Liver (tissue), 9 donors: Measurements from ENCODE around the gene PFKFB3. TPM values are rescaled to one million over a fixed set of nuclear protein-coding genes. Genes with fewer than 3 reads are reported as not detected.

Experiments
- DNase-seq: peaks from one replicate; pipeline ENCODE4 v3.0.0-alpha.2; 2017; ENCODE audit warnings: low spot score
- H3K27ac ChIP-seq, 2 donors: one replicate each; pipeline ENCODE4 v1.7.0; 2013; ENCODE audit warnings: inconsistent platforms in 2 of 2, low read length in 2 of 2, control low read depth in 1 of 2, low read depth in 1 of 2, mild to moderate bottlenecking in 1 of 2
- H3K27me3 ChIP-seq, 4 donors: one replicate each; pipeline versions ENCODE4 v1.6.1 to v1.7.0; 2013; ENCODE audit warnings: low read length in 3 of 4, inconsistent platforms in 1 of 4, mild to moderate bottlenecking in 1 of 4, moderate library complexity in 1 of 4; ENCODE audit not compliant: control insufficient read depth in 4 of 4, insufficient read depth in 4 of 4
- H3K36me3 ChIP-seq, 4 donors: one replicate each; pipeline versions ENCODE4 v1.6.1 to v1.7.0; 2013; ENCODE audit warnings: low read length in 3 of 4, mild to moderate bottlenecking in 3 of 4, low read depth in 1 of 4, moderate library complexity in 1 of 4; ENCODE audit not compliant: control insufficient read depth in 4 of 4, insufficient read depth in 3 of 4
- H3K4me1 ChIP-seq, 4 donors: one replicate each; pipeline versions ENCODE4 v1.6.1 to v1.7.0; 2013; ENCODE audit warnings: low read length in 3 of 4, mild to moderate bottlenecking in 3 of 4, moderate library complexity in 1 of 4; ENCODE audit not compliant: control insufficient read depth in 4 of 4, insufficient read depth in 4 of 4
- H3K4me3 ChIP-seq, 3 donors: one replicate each; pipeline versions ENCODE4 v1.6.1 to v1.7.0; 2013; ENCODE audit warnings: low read length in 3 of 3, control low read depth in 1 of 3, low read depth in 1 of 3, mild to moderate bottlenecking in 1 of 3
- H3K9ac ChIP-seq, 2 donors: one replicate each; pipeline ENCODE4 v1.7.0; 2013; ENCODE audit warnings: low read length in 2 of 2, mild to moderate bottlenecking in 2 of 2, moderate library complexity in 2 of 2, control low read depth in 1 of 2, low read depth in 1 of 2
- H3K9me3 ChIP-seq, 4 donors: one replicate each; pipeline versions ENCODE4 v1.6.1 to v1.7.0; 2013; ENCODE audit warnings: low read length in 3 of 4; ENCODE audit not compliant: control insufficient read depth in 4 of 4
- EGR1 ChIP-seq, 2 donors: IDR thresholded peaks; 2 replicates each; pipeline ENCODE4 v1.6.1; 2016 to 2018; ENCODE audit warnings: antibody characterized with exemption in 2 of 2, low read depth in 2 of 2
- FOXA1 ChIP-seq: IDR thresholded peaks from 2 replicates; pipeline ENCODE4 v1.6.1; 2016; ENCODE audit warnings: antibody characterized with exemption
- GABPA ChIP-seq, 2 donors: IDR thresholded peaks in 1 of 2; conservative IDR thresholded peaks in 1 of 2; 2 replicates each; pipeline ENCODE4 v1.6.1; 2016; ENCODE audit warnings: antibody characterized with exemption in 2 of 2, mild to moderate bottlenecking in 1 of 2, moderate library complexity in 1 of 2
- HNF4A ChIP-seq, 2 donors: conservative IDR thresholded peaks; 2 replicates each; pipeline ENCODE4 v1.6.1; 2016; ENCODE audit warnings: antibody characterized with exemption in 2 of 2, mild to moderate bottlenecking in 2 of 2
- HNF4G ChIP-seq: IDR thresholded peaks from 2 replicates; pipeline ENCODE4 v1.6.1; 2016; ENCODE audit warnings: antibody characterized with exemption
- JUND ChIP-seq, 2 donors: IDR thresholded peaks; 2 replicates each; pipeline ENCODE4 v1.6.1; 2016; ENCODE audit warnings: antibody characterized with exemption in 2 of 2
- NR2F2 ChIP-seq: IDR thresholded peaks from 2 replicates; pipeline ENCODE4 v1.6.1; 2016; ENCODE audit warnings: antibody characterized with exemption
- RAD21 ChIP-seq, 2 donors: IDR thresholded peaks; 2 replicates each; pipeline ENCODE4 v1.6.1; 2016; ENCODE audit warnings: antibody characterized with exemption in 2 of 2, mild to moderate bottlenecking in 2 of 2
- RXRA ChIP-seq, 2 donors: IDR thresholded peaks; 2 replicates each; pipeline ENCODE4 v1.6.1; 2017 to 2018; ENCODE audit warnings: antibody characterized with exemption in 2 of 2, mild to moderate bottlenecking in 1 of 2
- SP1 ChIP-seq: IDR thresholded peaks from 2 replicates; pipeline ENCODE4 v1.6.1; 2018; ENCODE audit warnings: antibody characterized with exemption, mild to moderate bottlenecking
- TAF1 ChIP-seq: conservative IDR thresholded peaks from 2 replicates; pipeline ENCODE4 v1.6.1; 2016; ENCODE audit warnings: antibody characterized with exemption, mild to moderate bottlenecking
- YY1 ChIP-seq: IDR thresholded peaks from 2 replicates; pipeline ENCODE4 v1.6.1; 2016; ENCODE audit warnings: antibody characterized with exemption, mild to moderate bottlenecking
- WGBS: extraction: QIAGEN DNeasy Blood & Tissue Kit; methylation state at CpG from one replicate; pipeline ENCODE4 v1.1.7; 2013; 5-methylcytosine and 5-hydroxymethylcytosine counted together
- polyA plus RNA-seq, 2 donors: library from polyadenylated mRNA; stranded (reverse) in 1 of 2; unstranded in 1 of 2; fragments of 200-250 nt in 1 of 2; fragments of >200 nt in 1 of 2; fragmentation: Nextera tagmentation in 1 of 2; extraction: Ambion mirVana in 1 of 2; gene quantifications; one replicate each; pipeline versions ENCODE4 v1.2.1 to v1.2.3, GENCODE V29; 2013 to 2015
- total RNA-seq, 2 donors: library from RNA; depleted of rRNA; stranded (reverse); fragments of >200 nt; gene quantifications; one replicate each; pipeline ENCODE4 v1.2.3, GENCODE V29; 2014
- TF ChIP-seq, protein P1 (sequence below): fragments of 150-350 bp; IDR thresholded peaks from 2 replicates; pipeline ENCODE4 v1.5.1; 2017; ENCODE audit warnings: improper control_type of control experiment, low read depth, low read length; ENCODE audit not compliant: missing input control
- TF ChIP-seq, protein P2 (sequence below): IDR thresholded peaks from 2 replicates; pipeline ENCODE4 v1.6.1; 2016; ENCODE audit warnings: antibody characterized with exemption, mild to moderate bottlenecking
- TF ChIP-seq, protein P3 (sequence below): IDR thresholded peaks from 2 replicates; pipeline ENCODE4 v1.6.1; 2016; ENCODE audit warnings: antibody characterized with exemption
- TF ChIP-seq, protein P4 (sequence below): IDR thresholded peaks from 2 replicates; pipeline ENCODE4 v1.6.1; 2016; ENCODE audit warnings: antibody characterized with exemption
- TF ChIP-seq, protein P5 (sequence below): IDR thresholded peaks from 2 replicates; pipeline ENCODE4 v1.6.1; 2016; ENCODE audit warnings: antibody characterized with exemption
- donor health status: healthy.
- donor health status: healthy.
- donor health status: healthy.
- donor health status: healthy.
- donor health status: healthy.

Gene PFKFB3
- total and polyA plus RNA-seq, 4 donors = 1.6 to 9.1 (median 5.8) TPM

DNA sequence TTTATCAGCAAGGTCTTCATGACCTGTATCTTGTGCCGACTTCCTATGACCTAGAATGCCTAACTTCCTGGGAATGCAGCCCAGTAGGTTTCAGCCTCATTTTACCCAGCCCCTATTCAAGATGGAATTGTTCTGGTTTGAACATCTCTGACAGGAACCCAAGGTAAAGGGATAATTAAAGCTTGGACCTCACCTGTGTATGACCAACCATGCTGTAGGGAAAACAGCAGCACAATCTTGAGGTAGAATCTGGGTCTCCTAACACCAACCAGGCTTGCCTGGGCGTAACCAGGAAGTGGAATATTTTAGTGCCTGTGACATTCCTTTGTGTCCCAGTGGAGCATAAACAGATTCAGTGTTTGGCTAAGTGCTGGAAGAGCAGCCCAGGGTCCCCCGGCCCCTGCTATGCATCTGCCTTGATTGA, 94.1 kb downstream of the PFKFB3 start:
- 75% methylated on average over 3 of the region's 3 CpGs for WGBS
- no peaks in the 10 kb centered on the region for H3K9me3 ChIP-seq
- TF ChIP-seq JUND (IDR thresholded peaks at IDR 0.05) = no peak
- TF ChIP-seq, protein P1, sequence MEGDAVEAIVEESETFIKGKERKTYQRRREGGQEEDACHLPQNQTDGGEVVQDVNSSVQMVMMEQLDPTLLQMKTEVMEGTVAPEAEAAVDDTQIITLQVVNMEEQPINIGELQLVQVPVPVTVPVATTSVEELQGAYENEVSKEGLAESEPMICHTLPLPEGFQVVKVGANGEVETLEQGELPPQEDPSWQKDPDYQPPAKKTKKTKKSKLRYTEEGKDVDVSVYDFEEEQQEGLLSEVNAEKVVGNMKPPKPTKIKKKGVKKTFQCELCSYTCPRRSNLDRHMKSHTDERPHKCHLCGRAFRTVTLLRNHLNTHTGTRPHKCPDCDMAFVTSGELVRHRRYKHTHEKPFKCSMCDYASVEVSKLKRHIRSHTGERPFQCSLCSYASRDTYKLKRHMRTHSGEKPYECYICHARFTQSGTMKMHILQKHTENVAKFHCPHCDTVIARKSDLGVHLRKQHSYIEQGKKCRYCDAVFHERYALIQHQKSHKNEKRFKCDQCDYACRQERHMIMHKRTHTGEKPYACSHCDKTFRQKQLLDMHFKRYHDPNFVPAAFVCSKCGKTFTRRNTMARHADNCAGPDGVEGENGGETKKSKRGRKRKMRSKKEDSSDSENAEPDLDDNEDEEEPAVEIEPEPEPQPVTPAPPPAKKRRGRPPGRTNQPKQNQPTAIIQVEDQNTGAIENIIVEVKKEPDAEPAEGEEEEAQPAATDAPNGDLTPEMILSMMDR = no peak
- no peak for TF ChIP-seq TAF1
- TF ChIP-seq FOXA1 = no peak
- no peak for TF ChIP-seq SP1
- TF ChIP-seq, protein P2, sequence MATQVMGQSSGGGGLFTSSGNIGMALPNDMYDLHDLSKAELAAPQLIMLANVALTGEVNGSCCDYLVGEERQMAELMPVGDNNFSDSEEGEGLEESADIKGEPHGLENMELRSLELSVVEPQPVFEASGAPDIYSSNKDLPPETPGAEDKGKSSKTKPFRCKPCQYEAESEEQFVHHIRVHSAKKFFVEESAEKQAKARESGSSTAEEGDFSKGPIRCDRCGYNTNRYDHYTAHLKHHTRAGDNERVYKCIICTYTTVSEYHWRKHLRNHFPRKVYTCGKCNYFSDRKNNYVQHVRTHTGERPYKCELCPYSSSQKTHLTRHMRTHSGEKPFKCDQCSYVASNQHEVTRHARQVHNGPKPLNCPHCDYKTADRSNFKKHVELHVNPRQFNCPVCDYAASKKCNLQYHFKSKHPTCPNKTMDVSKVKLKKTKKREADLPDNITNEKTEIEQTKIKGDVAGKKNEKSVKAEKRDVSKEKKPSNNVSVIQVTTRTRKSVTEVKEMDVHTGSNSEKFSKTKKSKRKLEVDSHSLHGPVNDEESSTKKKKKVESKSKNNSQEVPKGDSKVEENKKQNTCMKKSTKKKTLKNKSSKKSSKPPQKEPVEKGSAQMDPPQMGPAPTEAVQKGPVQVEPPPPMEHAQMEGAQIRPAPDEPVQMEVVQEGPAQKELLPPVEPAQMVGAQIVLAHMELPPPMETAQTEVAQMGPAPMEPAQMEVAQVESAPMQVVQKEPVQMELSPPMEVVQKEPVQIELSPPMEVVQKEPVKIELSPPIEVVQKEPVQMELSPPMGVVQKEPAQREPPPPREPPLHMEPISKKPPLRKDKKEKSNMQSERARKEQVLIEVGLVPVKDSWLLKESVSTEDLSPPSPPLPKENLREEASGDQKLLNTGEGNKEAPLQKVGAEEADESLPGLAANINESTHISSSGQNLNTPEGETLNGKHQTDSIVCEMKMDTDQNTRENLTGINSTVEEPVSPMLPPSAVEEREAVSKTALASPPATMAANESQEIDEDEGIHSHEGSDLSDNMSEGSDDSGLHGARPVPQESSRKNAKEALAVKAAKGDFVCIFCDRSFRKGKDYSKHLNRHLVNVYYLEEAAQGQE = no peak
- no peak for TF ChIP-seq GABPA (IDR thresholded peaks at IDR 0.05 in 1 of 2, conservative IDR thresholded peaks at IDR 0.05 in 1 of 2)
- no peak for TF ChIP-seq EGR1 (IDR thresholded peaks at IDR 0.05; ENCODE audit: low read depth in 2 of 2)
- TF ChIP-seq NR2F2 = no peak
- TF ChIP-seq RXRA (IDR thresholded peaks at IDR 0.05) = no peak
- no peak for TF ChIP-seq YY1
- TF ChIP-seq HNF4G = no peak
- TF ChIP-seq RAD21 (IDR thresholded peaks at IDR 0.05) = no peak
- TF ChIP-seq, protein P3, sequence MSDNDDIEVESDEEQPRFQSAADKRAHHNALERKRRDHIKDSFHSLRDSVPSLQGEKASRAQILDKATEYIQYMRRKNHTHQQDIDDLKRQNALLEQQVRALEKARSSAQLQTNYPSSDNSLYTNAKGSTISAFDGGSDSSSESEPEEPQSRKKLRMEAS = no peak
- no peak for TF ChIP-seq HNF4A (conservative IDR thresholded peaks at IDR 0.05)
- TF ChIP-seq, protein P4, sequence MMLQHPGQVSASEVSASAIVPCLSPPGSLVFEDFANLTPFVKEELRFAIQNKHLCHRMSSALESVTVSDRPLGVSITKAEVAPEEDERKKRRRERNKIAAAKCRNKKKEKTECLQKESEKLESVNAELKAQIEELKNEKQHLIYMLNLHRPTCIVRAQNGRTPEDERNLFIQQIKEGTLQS = no peak
- H3K9ac ChIP-seq = no peak overlapping the region
- no peak for DNase-seq
- no peak overlapping the region for H3K4me3 ChIP-seq
- H3K27me3 ChIP-seq = no peaks in the 10 kb centered on the region
- no peak overlapping the region for H3K27ac ChIP-seq
- H3K36me3 ChIP-seq = no peaks in the 10 kb centered on the region
- peaks cover 0 to 3% (median 0%) of the 10 kb centered on the region in 4 donors for H3K4me1 ChIP-seq

DNA sequence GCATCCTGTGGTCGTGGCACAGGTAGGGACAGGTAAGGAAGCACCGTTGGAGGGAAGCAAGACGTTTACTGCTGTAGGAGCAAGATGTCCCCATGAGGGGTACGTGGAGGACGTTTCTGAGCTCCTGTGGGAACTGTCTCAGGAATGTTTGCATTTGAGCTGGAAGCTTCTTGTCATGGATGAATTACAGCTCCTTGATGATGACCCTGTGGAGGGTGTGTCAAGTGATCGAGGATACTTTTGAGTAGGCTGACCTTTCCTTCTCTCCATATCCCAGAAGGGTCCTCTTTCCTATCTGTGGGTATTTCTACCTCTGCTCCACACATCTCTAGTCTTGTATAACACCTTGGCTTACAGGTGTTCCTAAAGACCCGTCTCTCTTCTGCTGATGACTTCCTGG, 94.8 kb downstream of the PFKFB3 start:
- H3K9me3 ChIP-seq = no peaks in the 10 kb centered on the region
- H3K36me3 ChIP-seq = no peaks in the 10 kb centered on the region
- H3K4me1 ChIP-seq = peaks cover 0 to 3% (median 0%) of the 10 kb centered on the region in 4 donors
- H3K9ac ChIP-seq = no peak overlapping the region
- DNase-seq = no peak
- H3K27me3 ChIP-seq = no peaks in the 10 kb centered on the region
- 87% methylated on average over 7 of the region's 7 CpGs for WGBS
- H3K27ac ChIP-seq = no peak overlapping the region
- no peak overlapping the region for H3K4me3 ChIP-seq
- no peak for TF ChIP-seq HNF4G
- no peak for TF ChIP-seq NR2F2
- TF ChIP-seq, protein P1 = no peak
- no peak for TF ChIP-seq JUND (IDR thresholded peaks at IDR 0.05)
- TF ChIP-seq GABPA (IDR thresholded peaks at IDR 0.05 in 1 of 2, conservative IDR thresholded peaks at IDR 0.05 in 1 of 2) = no peak
- TF ChIP-seq YY1 = no peak
- TF ChIP-seq, protein P3 = no peak
- TF ChIP-seq, protein P2 = no peak
- TF ChIP-seq, protein P5, sequence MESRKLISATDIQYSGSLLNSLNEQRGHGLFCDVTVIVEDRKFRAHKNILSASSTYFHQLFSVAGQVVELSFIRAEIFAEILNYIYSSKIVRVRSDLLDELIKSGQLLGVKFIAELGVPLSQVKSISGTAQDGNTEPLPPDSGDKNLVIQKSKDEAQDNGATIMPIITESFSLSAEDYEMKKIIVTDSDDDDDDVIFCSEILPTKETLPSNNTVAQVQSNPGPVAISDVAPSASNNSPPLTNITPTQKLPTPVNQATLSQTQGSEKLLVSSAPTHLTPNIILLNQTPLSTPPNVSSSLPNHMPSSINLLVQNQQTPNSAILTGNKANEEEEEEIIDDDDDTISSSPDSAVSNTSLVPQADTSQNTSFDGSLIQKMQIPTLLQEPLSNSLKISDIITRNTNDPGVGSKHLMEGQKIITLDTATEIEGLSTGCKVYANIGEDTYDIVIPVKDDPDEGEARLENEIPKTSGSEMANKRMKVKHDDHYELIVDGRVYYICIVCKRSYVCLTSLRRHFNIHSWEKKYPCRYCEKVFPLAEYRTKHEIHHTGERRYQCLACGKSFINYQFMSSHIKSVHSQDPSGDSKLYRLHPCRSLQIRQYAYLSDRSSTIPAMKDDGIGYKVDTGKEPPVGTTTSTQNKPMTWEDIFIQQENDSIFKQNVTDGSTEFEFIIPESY = no peak
- TF ChIP-seq, protein P4 = no peak
